SIG-M5 (cell line): Measurements from ENCODE around the gene HTN3.
"Not testable (repeated sequence)": the region's sequence is repeated elsewhere in the genome, so short reads cannot be mapped to it uniquely, and the experiment has no call there.

Source experiments
- DNase-seq: peaks from one replicate; lab custom pipeline; 2025; lab: John Stamatoyannopoulos, UW

HTN3 gene

GRCh38 chr4:70028159-70028558 is at the start of gene HTN3:
Gene HTN3, plus strand, starts transcription at chr4:70028459. Its CDS starts 2,282 bp downstream, at chr4:70030741.
- not testable (repeated sequence) for DNase-seq

GRCh38 chr4:69984030-69984443 is 44.2 kb upstream of the HTN3 start:
- DNase-seq, result no peak

DNA sequence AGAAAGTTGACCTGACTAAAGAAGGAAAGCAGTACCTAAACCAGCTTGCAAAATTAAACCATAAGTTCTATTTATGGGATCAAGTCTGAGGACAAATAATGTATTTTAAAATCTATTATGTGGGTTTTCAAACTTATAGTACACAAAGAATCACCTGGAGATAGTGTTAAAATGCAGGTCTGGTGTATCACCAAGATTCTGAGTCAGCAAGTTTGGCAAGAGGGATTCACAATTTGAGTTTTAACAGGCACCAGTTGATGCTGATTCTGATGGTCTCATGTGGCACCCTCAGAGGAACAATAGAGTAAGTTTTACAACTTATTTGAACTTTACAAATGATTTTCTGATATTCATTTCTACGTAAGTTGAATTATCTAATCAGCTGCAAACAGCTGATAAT is 41.6 kb upstream of the HTN3 start:
- DNase-seq, result no peak

DNA sequence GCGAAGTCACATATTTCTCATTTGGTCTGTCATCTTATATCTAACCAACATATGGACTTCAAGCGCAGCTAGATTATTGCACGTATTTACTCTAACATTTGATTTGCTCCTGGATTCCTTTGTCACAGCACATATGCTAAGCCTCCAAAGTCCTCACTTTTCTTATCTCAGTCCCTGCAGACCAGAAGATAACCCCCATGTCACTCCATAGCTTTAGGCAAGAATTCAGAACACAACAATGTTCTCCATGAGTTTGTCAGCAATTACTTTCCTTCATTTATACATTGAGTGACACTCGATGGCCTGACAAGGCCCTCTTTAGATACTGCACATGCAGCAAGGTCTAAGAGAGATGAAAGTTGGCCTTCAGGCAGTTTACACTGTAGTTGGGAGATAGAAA is 37.2 kb upstream of the HTN3 start:
- DNase-seq, result no peak

- no peak for DNase-seq
Measured at GRCh38 chr4:69994782-69995181, 33.5 kb upstream of the HTN3 start.

DNA sequence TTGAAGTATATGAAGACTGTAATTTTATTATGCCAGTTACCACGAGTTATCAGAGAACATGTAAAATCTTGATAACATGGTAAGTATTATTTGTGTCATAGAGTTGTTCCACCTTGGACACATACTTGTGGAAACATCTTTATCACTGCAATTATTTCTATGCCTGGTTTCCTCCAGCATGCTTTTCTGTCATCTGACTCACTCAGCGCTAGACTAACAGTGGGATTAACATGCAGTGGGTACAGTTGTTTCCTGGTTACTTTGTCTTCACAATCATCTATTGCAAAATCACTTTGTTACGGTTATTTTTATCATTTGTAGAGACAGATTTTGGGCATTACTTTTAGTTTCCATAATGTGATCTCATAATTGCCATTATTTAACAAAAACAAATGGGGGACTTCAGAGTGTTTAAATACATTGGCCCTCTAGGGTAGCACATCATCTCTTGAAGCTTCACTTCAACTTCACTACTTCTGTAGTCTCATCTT is 32.7 kb upstream of the HTN3 start, which contains the start of gene STATH:
STATH (plus strand) TSS at position 441 of the 491 bp plus-strand sequence. CDS start 2,472 bp downstream, outside the sequence.
- DNase-seq, result no peak

GRCh38 chr4:69999420-69999819 is 28.8 kb upstream of the HTN3 start:
- DNase-seq, result no peak

- DNase-seq, result no peak
Measured at GRCh38 chr4:70000711-70001110, 27.5 kb upstream of the HTN3 start.

DNA sequence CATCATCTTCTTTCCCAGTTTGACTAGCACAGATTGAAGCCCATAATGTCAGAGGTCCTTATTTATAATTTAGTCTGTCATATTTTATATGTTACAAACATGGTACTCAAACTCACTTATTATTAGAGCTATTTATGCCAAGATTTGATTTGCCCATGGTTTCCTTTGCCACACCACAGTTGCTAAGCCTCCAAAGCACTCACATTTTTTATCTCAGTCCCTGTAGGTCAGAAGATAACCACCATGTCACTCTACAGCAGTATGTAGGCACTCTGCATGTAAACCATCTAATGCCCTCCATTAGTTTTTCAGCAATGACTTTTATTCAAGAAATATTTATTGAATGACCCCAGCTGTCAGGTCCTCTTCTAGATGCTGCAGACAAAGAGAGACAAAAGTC is 25.8 kb upstream of the HTN3 start:
- no peak for DNase-seq

GRCh38 chr4:70008771-70009170 is 19.5 kb upstream of the HTN3 start:
- no peak for DNase-seq

DNA sequence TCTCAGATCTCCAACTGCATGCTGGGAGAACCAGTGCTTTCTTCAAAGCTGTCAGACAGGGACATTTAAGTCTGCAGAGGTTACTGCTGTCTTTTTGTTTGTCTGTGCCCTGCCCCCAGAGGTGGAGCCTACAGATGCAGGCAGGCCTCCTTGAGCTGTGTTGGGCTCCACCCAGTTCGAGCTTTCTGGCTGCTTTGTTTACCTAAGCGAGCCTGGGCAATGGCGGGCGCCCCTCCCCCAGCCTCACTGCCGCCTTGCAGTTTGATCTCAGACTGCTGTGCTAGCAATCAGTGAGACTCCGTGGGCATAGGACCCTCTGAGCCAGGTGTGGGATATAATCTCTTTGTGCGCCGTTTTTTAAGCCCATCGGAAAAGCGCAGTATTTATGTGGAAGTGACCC is 9.3 kb upstream of the HTN3 start:
- DNase-seq, result not testable (repeated sequence)

DNA sequence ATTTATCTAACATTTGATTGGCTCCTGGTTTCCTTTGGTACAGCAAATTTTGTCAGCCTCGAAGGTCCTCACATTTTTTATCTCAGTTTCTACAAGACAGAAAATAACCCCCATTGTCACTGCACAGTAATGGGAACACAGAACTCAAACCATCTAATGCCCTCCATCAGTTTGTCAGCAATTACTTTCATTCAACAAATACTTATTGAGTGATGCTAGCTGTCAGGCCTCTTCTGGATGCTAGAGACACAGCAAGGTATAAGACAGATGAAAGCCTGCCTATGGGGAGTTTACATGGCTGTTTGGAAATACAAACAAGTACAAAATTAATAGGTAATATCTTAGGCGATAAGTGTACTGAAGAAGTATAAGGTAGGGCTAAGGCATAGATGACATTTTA is 5.0 kb upstream of the HTN3 start:
- no peak for DNase-seq

DNA sequence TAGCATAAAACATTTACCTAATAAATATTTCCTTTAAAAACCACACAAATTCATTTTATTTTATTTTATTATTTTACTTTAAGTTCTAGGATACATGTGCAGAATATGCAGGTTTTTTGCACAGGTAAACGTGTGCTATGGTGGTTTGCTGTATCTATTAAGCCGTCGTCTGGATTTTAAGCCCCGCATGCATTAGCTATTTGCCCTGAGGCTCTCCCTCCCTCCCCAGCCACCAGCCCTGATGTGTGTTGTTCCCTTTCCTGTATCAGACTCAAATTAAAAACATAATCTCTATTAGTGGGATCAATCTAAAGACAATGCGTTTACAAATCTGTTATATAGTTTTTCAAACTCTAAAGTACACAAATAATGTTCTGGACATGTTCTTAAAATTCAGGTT is 1.2 kb upstream of the HTN3 start:
- no peak for DNase-seq

- not testable (repeated sequence) for DNase-seq
Measured at GRCh38 chr4:70037559-70037958, 9.3 kb downstream of the HTN3 start.

DNA sequence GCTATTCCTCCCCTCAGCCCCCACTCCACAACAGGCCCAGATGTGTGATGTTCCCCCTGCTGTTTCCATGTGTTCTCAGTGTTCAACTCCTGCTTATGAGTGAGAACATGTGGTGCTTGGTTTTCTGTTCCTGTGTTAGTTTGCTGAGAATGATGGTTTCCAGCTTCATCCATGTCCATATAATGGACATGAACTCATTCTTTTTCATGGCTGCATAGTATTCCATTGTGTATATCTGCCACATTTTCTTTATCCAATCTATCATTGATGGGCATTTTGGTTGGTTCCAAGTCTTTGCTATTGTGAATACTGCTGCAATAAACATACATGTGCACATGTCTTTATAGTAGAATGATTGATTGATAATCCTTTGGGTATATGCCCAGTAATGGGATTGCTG is 11.7 kb downstream of the HTN3 start:
- not testable (repeated sequence) for DNase-seq

DNA sequence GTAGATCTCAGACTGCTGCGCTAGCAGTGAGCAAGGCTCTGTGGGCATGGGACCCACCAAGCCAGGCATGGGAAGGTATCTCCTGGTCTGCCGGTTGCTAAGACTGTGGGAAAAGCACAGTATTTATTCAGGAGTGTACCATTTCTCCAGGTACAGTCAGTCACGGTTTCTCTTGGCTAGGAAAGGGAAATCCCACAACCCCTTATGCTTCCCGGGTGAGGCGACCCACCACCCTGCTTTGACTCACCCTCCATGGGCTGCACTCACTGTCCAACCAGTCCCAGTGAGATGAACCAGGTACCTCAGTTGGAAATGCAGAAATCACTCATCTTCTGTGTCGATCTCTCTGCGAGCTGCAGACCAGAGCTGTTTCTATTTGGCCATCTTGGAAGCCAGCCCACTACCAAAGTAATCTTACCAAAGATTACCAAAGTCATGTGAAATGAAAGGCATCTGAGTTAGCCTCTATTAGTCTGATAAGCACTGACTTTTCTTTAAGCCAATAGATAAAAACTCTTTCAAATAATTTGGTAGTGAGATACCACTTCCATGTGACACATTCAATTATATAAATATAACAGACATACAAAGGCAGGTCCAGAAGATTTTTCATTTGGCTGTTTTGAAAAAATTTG is 13.5 kb downstream of the HTN3 start:
- DNase-seq, result no peak

- not testable (repeated sequence) for DNase-seq
Measured at GRCh38 chr4:70050138-70050537, 21.9 kb downstream of the HTN3 start, which contains the start of gene HTN1. Gene HTN1, plus strand, starts transcription at chr4:70050438. Its CDS starts 2,639 bp downstream, at chr4:70053077.

DNA sequence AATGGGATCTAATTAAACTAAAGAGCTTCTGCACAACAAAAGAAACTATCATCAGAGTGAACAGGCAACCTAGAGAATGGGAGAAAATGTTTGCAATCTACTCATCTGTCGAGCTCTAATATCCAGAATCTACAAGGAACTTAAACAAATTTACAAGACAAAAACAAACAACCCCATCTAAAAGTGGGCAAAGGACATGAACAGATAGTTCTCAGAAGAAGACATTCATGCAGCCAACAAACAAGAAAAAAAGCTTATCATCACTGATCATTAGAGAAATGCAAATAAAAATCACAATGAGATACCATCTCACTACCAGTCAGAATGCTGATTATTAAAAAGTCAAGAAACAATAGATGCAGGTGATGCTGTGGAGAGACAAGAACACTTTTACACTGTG is 28.3 kb downstream of the HTN3 start:
- DNase-seq, result not testable (repeated sequence)

GRCh38 chr4:70057651-70058050 is 29.4 kb downstream of the HTN3 start:
- DNase-seq, result no peak

- no peak for DNase-seq
Measured at GRCh38 chr4:70059149-70059548, 30.9 kb downstream of the HTN3 start.

DNA sequence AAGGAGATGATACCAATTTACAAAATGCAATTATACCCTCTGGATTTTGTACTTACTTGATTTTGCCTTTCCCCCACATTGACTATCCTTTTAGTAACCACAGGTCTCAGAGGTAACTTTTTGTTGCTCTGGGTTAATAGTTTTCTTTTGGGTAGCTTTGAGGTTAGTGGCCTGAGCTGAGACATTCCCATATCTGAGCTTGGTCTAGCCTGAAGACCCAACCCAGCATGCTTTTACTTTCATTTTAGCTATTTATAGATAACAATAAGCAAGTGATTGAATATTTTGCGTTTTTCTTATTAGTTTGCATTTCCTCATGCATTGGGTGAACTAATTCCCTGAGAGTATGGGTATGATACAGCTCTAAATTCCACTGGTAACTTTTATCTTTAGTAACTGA is 33.7 kb downstream of the HTN3 start:
- no peak for DNase-seq

DNA sequence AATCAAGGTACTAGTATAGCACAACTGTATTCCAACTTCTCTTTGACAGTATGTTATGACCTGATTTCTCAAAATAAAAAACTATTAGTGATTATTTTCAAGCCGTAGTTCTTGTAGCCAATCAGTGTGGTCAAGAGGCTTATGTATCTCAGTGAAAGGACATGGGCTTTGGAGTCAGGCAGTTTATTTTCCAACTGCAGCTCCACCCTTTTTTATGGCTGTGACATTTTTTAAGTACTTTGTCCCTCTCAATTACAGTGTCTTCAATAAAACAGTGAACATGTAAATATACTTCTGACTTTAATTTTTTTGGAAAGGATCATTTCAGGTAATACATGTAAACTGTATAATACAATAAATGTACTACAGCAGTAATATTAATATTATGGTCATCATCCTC is 51.9 kb downstream of the HTN3 start:
- no peak for DNase-seq
